Germinal center (tissue), 1 donor: ENCODE measurements around the gene ZNF438.
A peak's percentile ranks its signal among the peaks of the same experiment; 100 is the strongest.
"Not testable (repeated sequence)": the region's sequence is repeated elsewhere in the genome, so short reads cannot be mapped to it uniquely, and the experiment has no call there.

ENCODE experiments used
- DNase-seq: peaks from one replicate; pipeline ENCODE4 v3.0.0; 2012; ENCODE audit warnings: mixed read lengths, low spot score

Gene ZNF438

DNA sequence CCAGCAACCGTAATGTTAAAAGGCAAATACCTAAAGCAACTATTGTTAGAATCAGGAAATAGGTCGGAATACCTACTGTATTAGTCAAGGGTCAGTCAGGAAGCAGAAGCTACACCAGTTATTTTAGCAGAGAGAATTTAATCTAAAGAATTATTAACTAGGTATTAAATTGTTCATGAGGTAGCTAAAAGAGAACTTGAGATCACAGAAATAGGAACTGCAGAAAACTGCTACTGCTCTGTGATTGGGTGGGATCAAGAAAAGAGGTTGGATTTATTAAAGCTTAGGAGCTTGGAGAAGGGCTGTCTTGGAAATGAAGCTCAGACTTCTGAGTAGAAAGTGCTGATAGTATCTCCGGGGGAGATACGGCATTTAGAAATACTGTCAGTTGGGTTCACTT is 20.0 kb upstream of the ZNF438 start:
- DNase-seq = no peak

DNA sequence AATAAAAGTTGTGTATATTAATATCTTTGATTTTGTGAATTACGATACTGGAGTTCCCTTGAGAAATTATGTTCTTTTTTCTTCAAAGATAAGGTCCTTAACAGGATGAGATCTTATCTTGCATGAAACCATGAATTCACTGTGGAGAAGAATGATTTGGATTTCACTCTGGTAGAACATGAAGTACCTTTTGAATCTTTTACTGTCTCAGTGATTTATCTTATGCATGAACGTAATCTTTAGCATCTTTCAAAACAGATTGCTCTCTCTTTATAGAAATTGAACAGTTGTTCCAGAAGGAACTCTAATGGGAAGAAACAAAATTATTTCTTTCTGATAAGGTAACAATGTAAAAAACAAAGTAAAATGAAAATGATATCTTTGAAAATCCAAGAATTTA is 11.0 kb upstream of the ZNF438 start:
- no peak for DNase-seq

DNA sequence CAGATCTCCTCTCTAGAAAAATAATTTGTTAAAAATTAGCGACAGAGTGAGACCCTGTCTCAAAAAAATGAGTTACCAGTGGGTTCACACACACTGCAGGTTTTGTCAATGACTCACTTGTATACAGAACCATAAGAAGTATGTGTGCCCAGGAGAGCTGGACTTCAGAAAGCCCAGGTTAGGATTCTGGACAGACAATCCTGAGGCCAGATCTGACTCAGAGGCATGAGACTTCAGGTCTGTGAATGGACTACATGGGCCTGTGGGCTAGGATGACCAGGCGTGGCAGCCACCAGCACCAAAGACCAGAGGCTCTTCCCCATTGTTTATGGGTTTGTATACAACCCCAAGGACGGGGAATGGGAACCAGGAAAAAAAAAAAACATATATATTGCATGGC is 9.3 kb upstream of the ZNF438 start:
- DNase-seq = no peak

DNA sequence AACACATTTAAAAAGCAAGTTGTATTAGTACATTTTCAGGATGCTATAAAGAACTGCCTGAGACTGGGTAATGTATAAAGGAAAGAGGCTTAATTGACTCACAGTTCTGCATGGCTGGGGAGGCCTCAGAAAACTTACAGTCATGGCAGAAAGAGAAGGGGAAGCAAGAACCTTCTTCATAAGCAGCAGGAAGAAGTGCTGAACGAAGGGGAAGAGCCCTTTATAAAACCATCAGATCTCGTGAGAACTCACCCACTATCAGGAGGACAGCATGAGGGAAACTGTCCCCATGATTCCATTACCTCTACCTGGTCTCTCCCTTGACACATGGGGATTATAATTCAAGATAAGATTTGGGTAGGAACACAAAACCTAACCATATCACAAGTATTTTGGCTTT is 7.3 kb upstream of the ZNF438 start:
- not testable (repeated sequence) for DNase-seq

DNA sequence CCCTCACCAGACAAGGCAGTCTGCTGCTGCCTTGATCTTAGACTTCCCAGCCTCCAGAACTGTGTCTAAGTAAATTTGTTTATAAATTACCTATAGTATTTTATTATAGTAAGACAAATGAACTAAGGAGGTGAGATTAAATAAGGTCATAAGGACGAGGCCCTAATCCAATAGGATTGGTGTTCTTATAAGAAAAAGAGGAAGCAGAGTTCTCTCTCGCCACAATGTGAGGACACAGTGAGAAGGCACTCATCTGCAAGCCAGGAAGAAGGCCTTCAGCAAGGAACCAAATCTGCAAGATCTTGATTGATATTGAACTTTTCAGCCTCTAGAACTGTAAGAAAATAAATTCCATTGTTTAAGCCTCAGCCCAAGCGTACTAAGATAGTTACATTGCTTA is 6.1 kb upstream of the ZNF438 start:
- no peak for DNase-seq

DNA sequence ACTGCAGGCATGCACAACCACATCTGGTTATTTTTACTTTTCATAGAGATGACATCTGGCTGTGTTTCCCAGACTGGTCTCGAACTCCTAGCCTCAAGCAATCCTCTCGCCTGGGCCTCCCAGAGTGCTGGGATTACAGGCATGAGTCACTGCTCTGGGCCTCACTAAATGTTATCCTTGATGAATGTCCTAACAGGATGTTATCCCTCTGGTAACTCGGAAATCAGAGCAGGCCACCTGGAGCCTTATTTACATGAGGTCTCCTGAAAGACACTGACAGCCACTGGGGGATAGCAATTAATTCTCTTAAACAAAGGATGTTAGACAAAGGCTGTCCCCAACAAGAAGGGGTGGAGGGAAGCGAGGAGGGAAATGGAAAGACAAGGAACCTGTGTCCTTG is 4.5 kb upstream of the ZNF438 start:
- no peak for DNase-seq

DNA sequence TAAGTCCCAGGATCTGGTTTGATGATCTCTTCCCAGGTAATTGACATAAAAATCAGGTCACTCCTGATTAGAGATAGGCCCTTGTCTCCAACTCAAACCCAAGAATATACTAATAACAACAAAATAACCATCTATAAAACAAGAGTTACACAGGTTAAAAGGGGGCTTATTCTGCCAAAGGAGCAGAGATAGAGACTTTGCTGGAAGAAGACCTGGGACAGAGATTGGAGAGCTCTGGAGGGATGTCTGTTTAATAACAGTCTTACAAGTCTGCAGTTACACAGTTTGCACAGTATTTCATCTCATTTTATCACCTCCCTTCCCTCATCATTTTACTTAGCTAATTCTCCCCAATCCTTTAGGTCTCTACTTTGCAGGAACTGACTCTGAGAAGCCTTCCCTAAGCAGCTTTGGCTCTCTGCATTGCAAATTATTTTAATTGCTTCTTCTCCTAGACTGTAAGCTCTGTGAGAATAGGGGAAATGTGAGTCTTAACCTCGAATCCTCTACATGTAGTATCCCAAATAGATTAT is 3.7 kb upstream of the ZNF438 start:
- no peak for DNase-seq

DNA sequence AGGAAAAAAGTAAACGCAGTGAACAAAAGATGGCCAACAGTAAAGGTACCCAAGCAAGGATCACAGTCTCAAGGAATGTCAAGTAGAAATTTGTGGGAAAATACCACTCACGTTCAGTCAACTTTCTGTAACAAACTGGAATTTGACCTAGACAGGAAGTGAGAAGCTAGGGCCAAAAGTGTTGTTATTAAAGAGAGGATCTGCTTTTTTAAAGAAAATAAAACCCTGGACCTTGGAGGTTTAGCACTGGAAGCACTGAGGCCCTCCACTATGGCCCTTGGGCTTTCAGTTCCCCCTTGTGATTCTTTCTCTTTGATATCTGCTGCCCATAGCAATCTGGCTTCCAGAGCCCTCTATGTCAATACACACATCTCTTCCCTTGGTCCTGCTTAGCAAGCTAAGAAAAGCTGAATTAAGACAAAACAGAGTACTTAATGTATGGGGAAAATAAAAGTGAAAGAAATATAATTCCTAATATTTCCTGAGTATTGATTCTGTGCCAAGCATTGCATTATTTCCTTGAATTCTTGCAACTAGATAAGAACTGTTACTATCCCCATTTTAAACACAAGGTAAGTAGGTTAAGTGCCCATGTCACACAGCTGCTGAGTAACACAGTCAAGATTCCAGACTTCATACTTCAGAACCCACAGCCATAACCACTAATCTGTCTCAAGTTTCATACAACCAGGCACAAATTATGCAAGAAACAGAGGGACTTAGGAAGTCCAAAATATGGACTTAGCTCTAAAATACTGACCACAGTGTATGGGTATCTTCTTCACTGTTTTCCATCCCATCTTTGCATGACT is 2.6 kb upstream of the ZNF438 start:
- no peak for DNase-seq

DNA sequence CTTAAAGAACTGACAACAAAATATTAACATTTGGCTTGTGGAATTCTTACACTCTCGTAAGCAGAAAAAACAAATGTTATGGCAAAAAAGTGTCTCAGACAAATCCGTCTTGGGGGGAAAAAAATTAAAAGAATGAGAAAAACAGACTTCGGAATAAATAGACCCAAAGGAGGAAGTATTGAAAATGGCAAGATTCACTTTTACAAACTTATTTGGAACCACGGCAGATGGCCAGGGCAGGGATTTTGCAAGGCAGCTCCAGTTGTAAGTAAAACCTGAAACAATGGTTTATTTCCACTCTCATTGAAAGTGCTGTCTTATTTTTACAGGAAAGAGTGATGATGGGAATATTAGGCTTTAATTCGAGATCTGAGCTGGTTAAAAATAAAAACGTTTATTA is 1.5 kb upstream of the ZNF438 start:
- no peak for DNase-seq

DNA sequence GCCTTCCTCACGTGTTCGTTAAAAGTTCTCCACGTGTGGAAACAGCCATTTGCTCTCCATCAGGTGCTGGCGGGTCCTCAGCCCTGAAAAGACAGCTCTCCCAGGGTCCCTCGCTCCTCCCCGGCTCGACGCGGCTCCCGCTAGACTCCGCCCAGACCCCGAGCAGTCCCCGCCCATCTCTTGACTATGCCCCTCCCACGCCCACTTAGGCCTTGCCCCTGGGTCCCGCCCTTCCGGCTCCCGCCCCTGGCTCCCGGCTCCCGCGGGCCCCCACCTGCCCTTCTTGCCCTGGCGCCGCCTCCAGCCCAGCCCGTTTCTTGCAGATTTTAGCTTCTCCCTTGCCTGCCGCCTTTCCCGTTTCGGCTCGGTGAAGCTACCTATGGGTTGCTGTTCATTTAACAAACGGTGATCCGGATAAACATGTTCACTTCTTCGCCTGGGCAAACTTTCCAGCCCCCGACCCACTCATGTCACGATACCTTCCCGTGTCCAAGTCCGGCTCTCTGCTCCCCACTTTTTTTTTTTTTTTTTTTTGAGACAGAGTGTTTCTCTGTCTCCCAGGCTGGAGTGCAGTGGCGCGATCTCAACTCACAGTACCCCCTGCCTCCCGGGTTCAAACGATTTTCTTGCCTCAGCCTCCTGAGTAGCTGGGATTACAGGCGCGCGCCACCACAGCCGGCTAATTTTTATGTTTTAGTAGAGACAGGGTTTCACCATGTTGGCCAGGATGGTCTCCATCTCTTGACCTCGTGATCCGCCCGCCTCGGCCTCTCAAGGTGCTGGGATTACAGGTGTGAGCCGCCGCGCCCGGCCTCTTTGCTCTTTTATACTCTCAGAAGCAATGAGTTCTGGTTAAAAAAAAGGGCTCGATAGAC is 830 bp upstream of the ZNF438 start:
- DNase-seq = peak; percentile 89

DNA sequence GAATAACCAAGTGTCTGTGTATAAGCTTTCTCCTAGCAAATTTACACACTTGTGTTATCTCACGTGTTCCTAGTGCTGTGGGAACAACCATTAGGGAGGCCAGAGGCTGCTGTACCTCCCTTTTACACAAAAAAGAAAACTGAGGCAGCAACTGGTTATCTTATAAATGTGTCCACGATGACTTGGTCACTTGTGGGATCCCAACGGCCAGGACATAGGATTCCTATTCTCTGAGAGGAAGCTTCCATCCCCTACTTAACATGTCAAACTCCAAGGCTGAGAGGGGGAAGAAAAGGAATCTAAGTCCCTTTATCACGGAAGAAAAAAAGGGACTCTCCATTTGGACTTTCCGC is 484 bp downstream of the ZNF438 start:
- no peak for DNase-seq

DNA sequence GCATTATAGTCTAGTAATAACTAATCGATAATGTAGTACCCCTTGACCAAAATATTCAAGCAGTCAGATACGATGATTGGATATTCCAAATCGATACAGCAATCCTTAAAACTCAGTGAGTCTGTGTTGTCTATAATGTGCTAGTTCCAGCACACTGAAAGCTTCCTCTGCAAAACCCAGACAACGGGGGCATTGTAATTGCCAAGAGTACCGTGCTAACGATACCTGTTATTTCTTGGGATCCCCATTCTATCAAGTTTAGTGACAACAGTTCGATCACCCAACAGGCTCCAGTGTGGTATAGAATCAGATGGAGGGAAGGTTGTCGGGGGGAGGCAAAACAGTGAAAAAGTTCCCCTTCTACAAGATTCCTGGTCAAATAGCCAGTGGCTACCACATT is 865 bp downstream of the ZNF438 start:
- no peak for DNase-seq

DNA sequence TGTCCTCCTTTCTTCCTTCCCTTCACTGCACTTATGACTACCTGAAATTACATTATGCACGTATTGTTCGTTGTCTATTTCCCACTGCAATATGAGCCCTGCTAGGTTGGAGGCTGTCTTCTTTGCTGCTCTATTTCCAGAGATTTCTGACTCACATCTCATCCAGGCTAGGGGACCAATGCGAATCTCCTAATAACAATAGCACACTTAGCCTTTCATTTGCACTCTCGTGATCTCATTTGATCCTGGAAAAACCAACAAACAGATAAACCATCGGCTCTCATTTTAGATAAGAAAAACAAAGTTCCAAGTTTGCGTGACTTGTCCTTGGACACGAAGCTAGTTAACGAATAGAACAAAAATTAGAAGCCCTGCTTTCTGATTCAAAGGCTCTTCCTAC is 1.4 kb downstream of the ZNF438 start:
- no peak for DNase-seq

DNA sequence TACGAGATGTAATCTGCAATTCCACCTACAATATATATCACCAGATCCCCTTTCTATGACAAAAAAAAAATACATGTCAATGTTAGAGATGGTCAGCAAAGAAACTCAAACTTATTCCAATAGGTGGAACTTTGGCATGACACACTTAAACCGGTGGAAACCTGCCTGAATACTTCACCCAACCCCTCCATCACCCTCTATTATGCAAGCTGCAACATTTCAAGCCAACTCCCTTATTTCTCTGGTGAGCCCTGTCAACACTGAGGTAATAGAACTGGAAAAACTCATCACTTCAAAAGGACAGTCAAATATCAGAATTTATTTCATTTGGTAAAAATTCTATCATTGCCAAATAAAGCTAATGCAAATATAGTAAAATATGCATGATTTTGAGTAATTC is 3.6 kb downstream of the ZNF438 start:
- DNase-seq = no peak

DNA sequence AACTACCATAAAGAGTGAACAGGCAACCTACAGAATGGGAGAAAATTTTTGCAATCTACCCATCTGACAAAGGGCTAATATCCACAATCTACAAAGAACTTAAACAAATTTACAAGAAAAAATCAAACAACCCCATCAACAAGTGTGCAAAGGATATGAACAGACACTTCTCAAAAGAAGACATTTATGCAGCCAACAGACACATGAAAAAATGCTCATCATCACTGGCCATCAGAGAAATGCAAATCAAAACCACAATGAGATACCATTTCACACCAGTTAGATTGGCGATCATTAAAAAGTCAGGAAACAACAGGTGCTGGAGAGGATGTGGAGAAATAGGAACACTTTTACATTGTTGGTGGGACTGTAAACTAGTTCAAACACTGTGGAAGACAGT is 5.4 kb downstream of the ZNF438 start:
- not testable (repeated sequence) for DNase-seq

DNA sequence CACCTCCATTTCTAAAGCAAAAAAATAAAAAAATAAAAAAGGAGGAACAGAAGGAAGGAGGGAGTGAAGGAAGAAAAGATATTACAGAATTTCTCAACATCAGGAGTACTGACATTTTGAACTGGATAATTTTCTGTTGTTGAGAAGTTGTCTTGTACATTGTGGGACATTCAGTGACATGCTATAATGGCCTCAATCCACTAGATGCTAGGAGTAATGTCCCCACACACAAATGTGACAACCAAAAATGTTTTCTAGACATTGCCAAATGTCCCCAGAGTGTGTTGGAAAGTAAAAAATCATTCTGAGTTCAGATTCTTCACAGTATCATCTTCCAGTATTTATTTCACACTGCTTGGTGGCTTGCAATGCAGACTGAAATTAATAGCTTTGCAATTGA is 6.5 kb downstream of the ZNF438 start:
- DNase-seq = no peak

DNA sequence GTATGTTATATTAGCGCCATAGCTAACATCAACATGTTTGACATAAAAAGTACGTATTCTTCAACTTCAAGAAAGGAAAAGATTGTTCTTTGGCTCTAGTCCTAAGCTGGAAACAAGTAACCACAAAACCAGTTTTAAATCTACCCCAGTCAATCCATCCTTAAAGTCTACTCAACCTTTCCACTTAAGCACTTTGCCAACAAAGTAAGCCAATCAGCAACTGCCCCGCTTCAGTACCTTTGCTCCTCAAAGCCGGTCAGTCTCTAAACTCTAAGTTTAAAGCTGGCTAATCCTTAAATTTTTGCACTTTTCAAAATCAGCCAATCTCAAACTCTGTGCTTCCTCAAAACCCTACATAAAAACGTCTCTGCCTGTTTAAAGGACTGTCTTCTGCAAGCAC is 8.1 kb downstream of the ZNF438 start:
- no peak for DNase-seq

DNA sequence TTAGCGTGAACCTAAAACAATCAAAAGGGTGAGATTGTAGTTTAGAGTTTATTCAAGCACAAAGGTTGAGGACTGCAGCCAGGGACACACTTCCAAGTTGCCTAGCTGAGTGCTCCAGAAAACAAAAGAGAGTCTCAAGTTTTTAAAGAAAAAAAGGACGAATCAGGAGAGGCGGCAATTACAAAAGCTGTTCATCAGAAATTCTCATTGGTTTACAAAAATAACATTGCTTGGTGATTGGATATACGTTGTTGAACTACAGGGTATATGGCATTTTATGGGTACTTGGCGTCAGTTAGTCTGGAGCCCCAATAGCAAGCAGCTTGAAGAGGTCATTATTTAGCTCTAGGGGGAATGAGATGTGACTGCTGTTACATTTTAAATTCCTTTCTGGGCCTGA is 11.5 kb downstream of the ZNF438 start:
- DNase-seq = no peak

DNA sequence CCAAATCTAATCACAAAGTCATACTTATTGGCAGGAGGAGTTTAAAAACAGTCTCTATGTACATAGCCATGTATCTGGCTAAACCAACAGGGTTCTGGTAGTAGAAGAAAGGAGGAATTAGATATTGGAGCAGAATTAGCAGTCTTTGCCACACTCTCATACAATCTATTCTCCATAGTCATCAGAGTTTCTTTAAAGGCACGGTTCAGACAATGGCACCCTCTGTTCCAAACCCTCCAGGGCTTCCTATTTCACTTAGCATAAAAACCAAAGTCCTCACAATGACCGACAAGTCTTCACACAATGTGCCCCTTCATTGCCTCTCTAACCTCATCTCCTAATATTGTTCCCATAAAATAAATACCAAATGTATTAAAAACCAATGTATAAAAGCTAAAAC is 12.7 kb downstream of the ZNF438 start:
- DNase-seq = no peak

DNA sequence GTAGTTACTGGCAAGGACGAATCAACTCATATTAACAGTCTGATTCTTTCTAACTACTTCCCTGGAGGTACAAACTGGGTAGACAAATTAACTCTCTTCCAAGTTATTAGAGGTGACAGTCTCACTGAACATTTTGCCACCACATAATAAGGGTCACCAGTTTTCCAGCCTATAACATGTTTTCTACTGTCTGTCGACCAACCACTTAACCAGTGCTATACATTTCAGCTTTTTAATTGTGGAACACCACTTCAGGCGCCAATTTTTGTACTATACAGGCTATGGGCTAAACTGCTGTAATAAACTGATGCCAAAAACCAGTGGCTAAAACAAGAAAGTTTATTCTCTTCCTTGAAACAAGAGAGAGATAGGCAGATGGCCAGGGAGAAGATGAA is 13.3 kb downstream of the ZNF438 start:
- DNase-seq = no peak

DNA sequence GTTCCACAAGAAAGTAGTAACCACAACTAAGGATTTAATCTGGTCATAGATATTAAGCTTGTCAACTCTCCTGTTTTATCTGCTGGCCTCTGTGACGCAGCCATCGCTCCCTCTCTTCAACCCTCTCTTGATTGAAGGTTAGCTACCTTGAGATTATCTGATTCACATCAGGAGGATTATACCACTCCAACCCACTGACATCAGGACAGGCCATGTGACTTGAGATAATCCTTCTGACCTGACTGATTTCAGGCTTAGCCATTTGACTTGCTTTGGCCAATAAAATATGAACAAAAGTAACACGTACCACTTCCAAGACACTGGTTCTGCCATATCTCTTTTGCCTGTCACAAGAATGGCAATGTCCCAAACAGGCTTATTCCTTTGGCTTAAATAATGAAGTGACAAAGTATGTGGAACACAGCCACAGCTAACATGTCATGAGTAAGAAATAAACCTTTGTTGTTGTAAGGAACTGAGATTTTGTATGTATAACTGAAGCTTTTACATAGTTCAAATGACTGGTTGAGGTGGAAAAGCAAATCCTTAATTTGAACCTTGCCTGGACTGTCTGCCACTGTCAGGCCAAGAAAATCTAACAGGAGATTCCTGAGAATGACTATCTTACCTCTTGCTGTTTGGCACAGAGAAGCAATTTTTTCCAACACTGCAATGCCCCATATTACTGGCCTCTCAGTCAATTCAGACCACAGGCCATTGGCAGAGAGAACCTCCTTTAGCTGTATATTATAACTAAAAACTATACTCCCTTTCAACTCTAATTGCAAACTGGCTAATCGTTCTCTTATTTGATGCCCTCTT is 13.9 kb downstream of the ZNF438 start:
- no peak for DNase-seq

DNA sequence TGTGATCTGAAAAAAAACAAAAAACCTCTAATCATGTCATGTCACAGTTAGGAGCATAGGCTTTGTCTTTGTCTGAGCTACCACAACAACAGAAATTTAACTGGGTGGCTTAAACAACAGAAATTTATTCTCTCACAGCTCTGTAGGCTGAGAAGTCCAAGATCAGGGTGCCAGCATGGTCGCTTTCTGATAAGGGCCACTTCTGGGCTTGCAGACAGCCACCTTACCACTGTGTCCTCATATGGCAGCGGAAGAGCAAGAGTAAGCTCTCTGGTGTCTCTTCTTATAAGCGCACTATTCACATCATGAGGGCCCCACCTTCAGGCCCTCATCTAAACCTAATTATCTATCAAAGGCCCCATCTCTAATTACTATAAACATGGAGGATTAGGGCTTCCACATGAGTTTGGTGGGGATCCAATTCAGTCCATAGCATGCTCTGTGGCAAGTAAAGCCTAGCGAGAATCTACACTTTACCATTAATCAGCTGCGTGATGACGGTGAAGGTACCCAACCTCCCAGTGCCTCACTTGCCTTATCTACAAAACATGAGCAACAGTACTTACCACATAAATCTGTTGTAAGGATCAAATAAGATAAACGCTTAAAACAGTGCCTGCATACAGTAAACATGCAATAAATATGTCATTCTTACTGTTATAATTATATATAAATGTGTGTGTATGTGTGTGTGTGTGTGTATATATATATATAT is 17.3 kb downstream of the ZNF438 start:
- DNase-seq = no peak
